CD4-positive, CD25-positive, alpha-beta regulatory T cell (primary cell): ENCODE data around the gene ANAPC4. TPM values are rescaled to one million over a fixed set of nuclear protein-coding genes. Genes with fewer than 3 reads are reported as not detected.
A peak's percentile ranks its signal among the peaks of the same experiment; 100 is the strongest.
"Not testable (repeated sequence)": the region's sequence is repeated elsewhere in the genome, so short reads cannot be mapped to it uniquely, and the experiment has no call there.

Source experiments
- ATAC-seq, 2 donors: fragments of 150-1000 bp; cut with Tn5 transposase; one replicate each; pipeline ENCODE4 v1.10.0; 2021; ENCODE audit warnings: low read depth in 2 of 2, moderate number of reproducible peaks in 2 of 2, moderate library complexity in 1 of 2
- DNase-seq, 3 donors: peaks; one replicate each; pipeline versions ENCODE4 v3.0.0 to v3.0.0-alpha.2; 2012 to 2022; ENCODE audit warnings: mixed read lengths in 1 of 3
- H3K27ac ChIP-seq: one replicate; pipeline ENCODE4 v1.7.0; 2013; ENCODE audit warnings: mild to moderate bottlenecking, low read length; ENCODE audit not compliant: insufficient read depth, poor library complexity, severe bottlenecking
- H3K27me3 ChIP-seq: one replicate; pipeline ENCODE4 v1.7.0; 2013; ENCODE audit warnings: low read length; ENCODE audit not compliant: control insufficient read depth, insufficient read depth
- H3K36me3 ChIP-seq: one replicate; pipeline ENCODE4 v1.7.0; 2013; ENCODE audit warnings: mild to moderate bottlenecking, low read length, moderate library complexity; ENCODE audit not compliant: control insufficient read depth, insufficient read depth
- H3K4me1 ChIP-seq: 2 replicates; pipeline ENCODE4 v1.7.0; 2013; ENCODE audit warnings: mild to moderate bottlenecking, low read length; ENCODE audit not compliant: insufficient read depth, control insufficient read depth, poor library complexity, severe bottlenecking
- H3K4me3 ChIP-seq: one replicate; pipeline ENCODE4 v1.7.0; 2013; ENCODE audit warnings: low read depth, mild to moderate bottlenecking, low read length, moderate library complexity
- H3K9me3 ChIP-seq, 2 experiments: 1 replicate in 1 of 2; 2 replicates in 1 of 2; pipeline ENCODE4 v1.7.0; 2013; ENCODE audit warnings: low read length in 2 of 2, mild to moderate bottlenecking in 1 of 2, moderate library complexity in 1 of 2; ENCODE audit not compliant: control insufficient read depth in 2 of 2
- H3K27ac Mint-ChIP-seq, 3 donors: one replicate each; pipeline ENCODE4 v1.8.0; 2020 to 2022; ENCODE audit warnings: mild to moderate bottlenecking in 3 of 3, mixed read lengths in 3 of 3, moderate library complexity in 2 of 3
- H3K27me3 Mint-ChIP-seq: one replicate; pipeline ENCODE4 v1.8.0; 2022; ENCODE audit warnings: mild to moderate bottlenecking, mixed read lengths
- H3K36me3 Mint-ChIP-seq: one replicate; pipeline ENCODE4 v1.8.0; 2020; ENCODE audit warnings: mixed read lengths
- H3K4me1 Mint-ChIP-seq, 4 donors: one replicate each; pipeline ENCODE4 v1.8.0; 2020 to 2022; ENCODE audit warnings: mixed read lengths in 4 of 4, mild to moderate bottlenecking in 1 of 4
- H3K4me3 Mint-ChIP-seq, 4 donors: one replicate each; pipeline ENCODE4 v1.8.0; 2020 to 2022; ENCODE audit warnings: mild to moderate bottlenecking in 4 of 4, mixed read lengths in 4 of 4, moderate library complexity in 3 of 4
- H3K9me3 Mint-ChIP-seq, 7 donors: one replicate each; pipeline ENCODE4 v1.8.0; 2020 to 2022; ENCODE audit warnings: mixed read lengths in 7 of 7, mild to moderate bottlenecking in 3 of 7, moderate library complexity in 2 of 7
- polyA plus RNA-seq, 4 donors: library from polyadenylated mRNA; unstranded; fragments of 300-500 nt; fragmentation: Illumina TruSeq; gene quantifications; one replicate each; pipeline ENCODE4 v1.2.3, GENCODE V29; 2021
- total RNA-seq: library from RNA; stranded (reverse); gene quantifications from one replicate; pipeline ENCODE4 v1.2.3, GENCODE V29; 2022

The ANAPC4 gene
- total and polyA plus RNA-seq, 5 donors from 2014 or later = 18.5 to 50.0 (median 23.6) TPM

DNA sequence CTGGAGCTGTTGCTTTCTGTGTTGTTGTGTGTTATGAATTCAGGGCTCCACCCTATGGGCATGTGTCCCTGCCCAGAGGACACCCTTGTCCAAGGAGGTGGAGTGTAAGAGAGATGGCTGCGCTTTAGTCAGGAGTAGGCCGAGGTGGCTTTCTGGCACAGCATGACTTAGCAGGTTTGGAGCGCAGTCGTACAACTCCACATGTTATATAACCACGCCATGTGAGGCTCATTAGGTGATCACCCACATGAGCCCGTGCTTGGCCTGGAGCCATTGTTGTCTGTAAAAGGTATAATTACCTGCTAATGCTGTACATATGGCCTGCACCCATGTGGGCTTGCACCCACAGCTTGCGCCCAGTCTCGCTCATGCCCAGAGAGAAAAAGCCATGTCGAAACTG lies 15.8 kb upstream of the ANAPC4 start:
- Mint-ChIP-seq H3K27ac (no peak overlapping the region), H3K4me1 (peaks cover 0 to 4% (median 0%) of the 10 kb centered on the region in 4 donors), H3K9me3 (no peaks in the 10 kb centered on the region), H3K4me3 (no peak overlapping the region), H3K27me3 (no peaks in the 10 kb centered on the region), H3K36me3 (peaks cover 17% of the 10 kb centered on the region)
- no peak for ATAC-seq
- no peak overlapping the region for H3K27ac ChIP-seq
- no peaks in the 10 kb centered on the region for H3K27me3 ChIP-seq
- H3K9me3 ChIP-seq = no peaks in the 10 kb centered on the region
- no peaks in the 10 kb centered on the region for H3K4me1 ChIP-seq
- H3K4me3 ChIP-seq = no peak overlapping the region
- DNase-seq = no peak
- H3K36me3 ChIP-seq = peaks cover 9% of the 10 kb centered on the region

DNA sequence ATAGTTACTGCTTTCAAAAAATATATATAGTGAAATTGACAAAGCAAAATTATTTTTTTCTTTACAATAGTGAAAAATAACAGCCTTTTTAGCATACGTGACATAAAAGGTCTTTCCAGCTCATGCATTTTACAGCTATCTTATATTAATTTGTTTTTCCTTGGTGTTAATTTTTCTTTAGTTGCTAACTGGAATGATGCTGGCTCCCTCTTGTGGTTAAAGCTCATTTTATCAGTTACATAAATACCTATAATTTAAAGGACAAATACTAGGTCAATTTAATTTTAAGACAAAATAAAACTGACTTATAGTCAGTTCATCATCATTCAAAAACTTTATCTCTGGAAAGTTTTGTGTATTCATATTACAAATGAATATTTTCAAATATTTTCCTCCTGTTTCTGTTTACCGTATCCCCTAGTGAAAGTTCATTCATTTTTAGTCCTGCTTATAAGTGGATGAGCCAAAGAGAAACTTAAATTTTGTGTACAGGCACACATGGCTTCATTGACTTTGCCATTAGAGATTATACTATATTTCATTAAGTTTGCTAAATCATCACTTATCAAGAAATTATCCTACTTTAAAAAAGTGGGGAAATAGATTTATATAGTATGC lies 9.9 kb upstream of the ANAPC4 start:
- no peak overlapping the region for H3K4me3 Mint-ChIP-seq
- no peak for ATAC-seq
- Histone ChIP-seq H3K4me3 (no peak overlapping the region), H3K9me3 (no peaks in the 10 kb centered on the region), H3K27me3 (no peaks in the 10 kb centered on the region), H3K4me1 (no peaks in the 10 kb centered on the region), H3K27ac (no peak overlapping the region), H3K36me3 (peaks cover 9% of the 10 kb centered on the region)
- H3K9me3 Mint-ChIP-seq = no peaks in the 10 kb centered on the region
- H3K4me1 Mint-ChIP-seq = peaks cover 0 to 4% (median 0%) of the 10 kb centered on the region in 4 donors
- no peaks in the 10 kb centered on the region for H3K27me3 Mint-ChIP-seq
- no peak overlapping the region for H3K27ac Mint-ChIP-seq
- peaks cover 9% of the 10 kb centered on the region for H3K36me3 Mint-ChIP-seq
- peak in 2 of 3 donors; percentile 39 to 70 for DNase-seq

DNA sequence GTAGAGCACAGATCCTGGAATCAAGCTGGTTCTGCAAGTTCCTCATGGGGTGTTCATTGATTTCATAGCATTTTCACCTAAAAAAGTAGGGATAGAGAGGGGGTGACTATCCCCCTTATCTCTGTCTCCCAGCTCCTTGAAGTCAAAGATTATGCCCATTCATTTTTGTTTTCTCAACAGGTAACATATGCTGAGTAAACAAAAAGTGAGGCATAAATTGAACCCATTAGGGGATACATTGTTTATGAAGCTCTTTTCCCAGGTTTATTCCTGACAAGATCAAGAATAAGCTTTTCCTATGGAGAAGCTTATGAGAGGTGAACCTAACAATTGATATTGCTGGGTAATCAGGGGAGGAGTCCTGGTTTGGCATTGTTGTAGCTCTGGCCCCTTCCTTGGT lies 9.2 kb upstream of the ANAPC4 start:
- no peaks in the 10 kb centered on the region for H3K9me3 Mint-ChIP-seq

DNA sequence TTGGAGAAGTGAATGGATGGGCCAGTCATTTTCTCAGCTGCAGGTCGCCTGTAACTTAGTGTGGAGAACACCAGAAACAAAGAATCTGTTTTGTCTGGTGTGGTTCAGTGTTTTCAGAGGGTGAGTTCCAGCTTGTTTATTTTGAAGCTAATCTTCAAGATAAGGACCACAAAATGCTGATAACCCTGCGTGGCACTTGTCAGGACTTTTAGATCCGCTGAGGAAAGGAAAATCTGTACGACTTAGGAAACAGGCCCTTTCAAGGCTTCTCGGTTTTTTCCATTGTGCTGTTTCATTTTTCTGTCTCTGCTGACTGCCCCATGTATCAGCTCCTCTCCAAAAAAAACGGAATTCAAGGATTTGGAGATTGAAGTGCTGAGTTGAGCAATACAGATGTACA lies 8.7 kb upstream of the ANAPC4 start:
- ATAC-seq = no peak
- no peaks in the 10 kb centered on the region for H3K27me3 Mint-ChIP-seq

More for the DNA sequence above, 9.2 kb upstream of the ANAPC4 start:
- peaks cover 9% of the 10 kb centered on the region for H3K36me3 Mint-ChIP-seq
- Histone ChIP-seq H3K4me3 (no peak overlapping the region), H3K27ac (no peak overlapping the region), H3K9me3 (no peaks in the 10 kb centered on the region), H3K36me3 (peaks cover 9% of the 10 kb centered on the region), H3K27me3 (no peaks in the 10 kb centered on the region), H3K4me1 (no peaks in the 10 kb centered on the region)
- no peak overlapping the region for H3K27ac Mint-ChIP-seq
- H3K4me3 Mint-ChIP-seq = no peak overlapping the region
- peaks cover 0 to 4% (median 0%) of the 10 kb centered on the region in 4 donors for H3K4me1 Mint-ChIP-seq
- no peak for ATAC-seq
- DNase-seq = no peak
- no peaks in the 10 kb centered on the region for H3K27me3 Mint-ChIP-seq

DNA sequence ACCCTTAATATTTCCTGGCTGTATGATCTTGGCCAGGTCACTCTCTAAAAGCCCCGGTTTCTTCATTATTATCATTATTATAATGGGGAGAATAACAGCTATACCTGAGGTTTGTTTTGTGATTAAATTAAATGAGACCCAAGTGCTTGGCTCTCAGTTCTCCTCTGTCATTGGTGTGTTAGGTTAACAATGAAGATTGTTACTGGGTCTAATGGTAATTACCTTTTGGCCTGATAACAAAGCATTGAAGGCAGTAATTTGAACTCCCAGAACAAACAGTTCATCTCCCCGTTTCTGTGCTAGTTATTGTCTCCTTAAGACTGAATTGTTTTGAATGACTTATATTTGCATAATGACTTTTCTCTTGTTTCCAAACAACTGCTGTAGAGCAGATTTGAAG lies 6.8 kb upstream of the ANAPC4 start:
- ATAC-seq = no peak
- Histone ChIP-seq H3K27me3 (no peaks in the 10 kb centered on the region), H3K4me1 (no peaks in the 10 kb centered on the region), H3K4me3 (no peak overlapping the region), H3K36me3 (peaks cover 7% of the 10 kb centered on the region), H3K9me3 (no peaks in the 10 kb centered on the region), H3K27ac (no peak overlapping the region)
- no peak overlapping the region for H3K4me3 Mint-ChIP-seq
- peaks cover 6% of the 10 kb centered on the region for H3K36me3 Mint-ChIP-seq
- H3K4me1 Mint-ChIP-seq = peaks cover 0 to 2% (median under 1%) of the 10 kb centered on the region in 4 donors
- H3K27me3 Mint-ChIP-seq = no peaks in the 10 kb centered on the region
- no peaks in the 10 kb centered on the region for H3K9me3 Mint-ChIP-seq
- no peak overlapping the region for H3K27ac Mint-ChIP-seq
- DNase-seq = no peak

More for the DNA sequence above, 8.7 kb upstream of the ANAPC4 start:
- no peak overlapping the region for H3K27ac Mint-ChIP-seq
- no peak overlapping the region for H3K27ac ChIP-seq
- H3K4me1 Mint-ChIP-seq = peaks cover 0 to 4% (median 0%) of the 10 kb centered on the region in 4 donors
- no peak overlapping the region for H3K4me3 Mint-ChIP-seq
- no peaks in the 10 kb centered on the region for H3K27me3 ChIP-seq
- H3K36me3 Mint-ChIP-seq = peaks cover 9% of the 10 kb centered on the region
- H3K4me3 ChIP-seq = no peak overlapping the region
- no peaks in the 10 kb centered on the region for H3K9me3 Mint-ChIP-seq
- DNase-seq = no peak
- H3K9me3 ChIP-seq = no peaks in the 10 kb centered on the region
- H3K36me3 ChIP-seq = peaks cover 9% of the 10 kb centered on the region
- H3K4me1 ChIP-seq = no peaks in the 10 kb centered on the region

DNA sequence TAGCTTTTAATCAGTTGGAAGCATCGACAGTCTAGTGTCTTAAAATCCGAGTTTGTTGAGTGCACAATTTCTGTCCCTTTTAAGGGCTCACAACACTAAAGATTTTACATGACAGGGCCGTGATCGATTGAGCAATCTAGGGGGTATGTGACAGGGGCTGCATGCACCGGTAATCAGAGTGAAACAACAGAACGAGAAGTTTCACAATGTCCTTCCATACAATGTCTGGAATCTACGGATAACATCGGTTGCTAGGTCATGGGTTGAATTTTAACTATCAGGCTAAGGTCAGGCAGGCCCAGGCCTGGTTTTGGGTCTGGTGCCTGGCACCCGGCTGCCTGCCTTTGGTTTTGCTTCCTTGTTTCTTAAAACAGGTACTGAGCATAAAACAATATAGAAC lies 4.5 kb upstream of the ANAPC4 start:
- not testable (repeated sequence) for H3K27ac ChIP-seq, H3K9me3 ChIP-seq, H3K27me3 Mint-ChIP-seq, H3K4me3 ChIP-seq, H3K36me3 ChIP-seq, H3K36me3 Mint-ChIP-seq, H3K4me1 ChIP-seq, H3K9me3 Mint-ChIP-seq, ATAC-seq, H3K27me3 ChIP-seq, DNase-seq
- Mint-ChIP-seq H3K27ac (peak overlapping the region in 1 of 3 donors; percentile 34), H3K4me1 (peaks cover 0 to 11% (median 3%) of the 10 kb centered on the region in 4 donors), H3K4me3 (peak overlapping the region in 1 of 4 donors; percentile 82)

DNA sequence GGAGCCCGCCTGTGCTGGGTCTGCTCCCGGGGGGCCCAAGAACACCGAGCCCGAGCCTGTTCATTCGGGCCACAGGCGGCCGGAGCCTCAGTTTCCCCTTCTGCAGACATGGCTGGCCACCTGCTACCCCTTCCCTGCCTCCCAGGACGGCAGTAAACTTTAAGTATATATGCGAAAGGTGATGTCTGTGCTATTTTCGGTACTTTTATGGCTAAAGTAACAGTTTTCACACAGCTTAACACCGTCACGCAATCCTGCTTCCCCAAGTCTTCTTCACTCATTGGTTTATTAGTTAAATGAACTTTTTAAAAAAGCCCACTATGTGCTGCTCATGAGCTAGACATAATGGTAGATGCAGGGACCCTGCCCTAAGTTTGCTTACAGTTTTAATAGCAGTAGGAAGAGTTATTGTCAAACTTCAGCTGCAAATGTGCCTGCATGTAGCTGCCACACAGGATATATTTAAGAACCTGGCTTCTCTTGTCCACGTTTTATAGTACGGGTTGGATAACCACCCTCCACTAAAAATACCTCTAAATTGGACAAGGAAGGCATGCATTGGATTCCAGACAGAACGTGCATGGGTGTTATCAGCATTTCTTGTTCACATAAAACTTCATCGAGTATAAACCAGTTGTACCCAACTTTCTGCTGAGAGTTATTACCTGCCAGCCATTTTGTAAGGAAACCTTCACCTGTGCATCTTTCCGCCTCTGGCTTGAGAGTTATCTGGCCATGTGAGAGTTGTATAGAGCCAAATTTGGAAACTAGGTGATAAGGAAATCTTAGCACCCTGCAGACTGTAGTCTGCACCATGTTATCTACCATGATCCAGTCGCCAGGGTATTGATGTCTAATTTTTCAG lies 741 bp downstream of the ANAPC4 start:
- ATAC-seq (no peak), DNase-seq (peak in 2 of 3 donors; percentile 1 to 33)
- H3K27me3 ChIP-seq = no peaks in the 10 kb centered on the region
- H3K27ac ChIP-seq = peak overlapping the region; percentile 65
- Mint-ChIP-seq H3K4me3 (no peak overlapping the region), H3K9me3 (no peaks in the 10 kb centered on the region), H3K27ac (peak overlapping the region in 2 of 3 donors; percentile 93 to 94), H3K4me1 (peaks cover 0 to 16% (median 10%) of the 10 kb centered on the region in 4 donors), H3K36me3 (peaks cover 8% of the 10 kb centered on the region), H3K27me3 (no peaks in the 10 kb centered on the region)
- H3K9me3 ChIP-seq = no peaks in the 10 kb centered on the region
- peaks cover 31% of the 10 kb centered on the region for H3K4me1 ChIP-seq
- H3K4me3 ChIP-seq = peak overlapping the region; percentile 83
- H3K36me3 ChIP-seq = peaks cover 20% of the 10 kb centered on the region
